T-cell (primary cell): ENCODE data around the gene ARPP21. TPM values are rescaled to one million over a fixed set of nuclear protein-coding genes. Genes with fewer than 3 reads are reported as not detected.
"Not testable (repeated sequence)": the region's sequence is repeated elsewhere in the genome, so short reads cannot be mapped to it uniquely, and the experiment has no call there.

Experiments used
- ATAC-seq, 4 experiments: fragments of 200-7000 bp in 3 of 4; fragments of 150-1000 bp in 1 of 4; cut with Tn5 transposase; replicated peaks in 1 of 4; 1 replicate in 3 of 4; 2 replicates in 1 of 4; pipeline ENCODE4 v1.10.0; 2021; ENCODE audit warnings: moderate library complexity in 3 of 4, mild to moderate bottlenecking in 2 of 4, moderate number of reproducible peaks in 1 of 4
- CTCF ChIA-PET, 2 donors: fragments of 300-600 bp; sonication (Branson Sonifier 250); formaldehyde crosslinking; loops; one replicate each; lab custom pipeline; 2022; ENCODE audit warnings: antibody characterized with exemption in 2 of 2; lab: Charles Lee
- POLR2A ChIA-PET, 2 donors: fragments of 300-600 bp; sonication (Branson Sonifier 250); formaldehyde crosslinking; loops; one replicate each; lab custom pipeline; 2022; ENCODE audit warnings: antibody characterized with exemption in 2 of 2; lab: Charles Lee
- DNase-seq, 35 experiments: peaks; one replicate each; pipeline versions ENCODE4 v3.0.0 to v3.0.0-alpha.2; 2013 to 2023
- H3K27ac ChIP-seq: one replicate; pipeline ENCODE4 v1.5.1; 2013; ENCODE audit warnings: low read length
- H3K27me3 ChIP-seq, 2 experiments: replicated peaks in 1 of 2; 1 replicate in 1 of 2; 2 replicates in 1 of 2; pipeline versions ENCODE4 v1.6.1 to v1.7.0; 2013; ENCODE audit warnings: low read length in 1 of 2, mixed read lengths in 1 of 2; ENCODE audit not compliant: control insufficient read depth in 2 of 2, insufficient read depth in 2 of 2; ENCODE audit errors: extremely low read depth in 1 of 2
- H3K36me3 ChIP-seq, 2 donors: 1 replicate in 1 of 2; 2 replicates in 1 of 2; pipeline versions ENCODE4 v1.6.1 to v1.7.0; 2013; ENCODE audit warnings: low read length in 1 of 2; ENCODE audit not compliant: control insufficient read depth in 2 of 2, insufficient read depth in 1 of 2; ENCODE audit errors: extremely low read depth in 1 of 2
- H3K4me1 ChIP-seq, 2 experiments: 1 replicate in 1 of 2; 2 replicates in 1 of 2; pipeline versions ENCODE4 v1.6.1 to v1.7.0; 2013; ENCODE audit warnings: low read length in 2 of 2, mixed read lengths in 1 of 2; ENCODE audit not compliant: insufficient read depth in 2 of 2, control insufficient read depth in 1 of 2; ENCODE audit errors: extremely low read depth in 1 of 2
- H3K4me3 ChIP-seq, 2 donors: 1 replicate in 1 of 2; 2 replicates in 1 of 2; pipeline versions ENCODE4 v1.5.1 to v1.7.0; 2013; ENCODE audit warnings: mild to moderate bottlenecking in 2 of 2, low read length in 1 of 2, moderate library complexity in 1 of 2; ENCODE audit not compliant: control insufficient read depth in 1 of 2; ENCODE audit errors: extremely low read depth in 1 of 2
- H3K9me3 ChIP-seq: 2 replicates; pipeline ENCODE4 v1.7.0; 2013
- H3K27ac Mint-ChIP-seq, 2 donors: one replicate each; pipeline ENCODE4 v1.8.0; 2020 to 2021; ENCODE audit warnings: mild to moderate bottlenecking in 2 of 2, mixed read lengths in 2 of 2
- H3K27me3 Mint-ChIP-seq, 2 donors: one replicate each; pipeline ENCODE4 v1.8.0; 2021 to 2022; ENCODE audit warnings: mixed read lengths in 2 of 2
- H3K36me3 Mint-ChIP-seq: one replicate; pipeline ENCODE4 v1.8.0; 2021; ENCODE audit warnings: mixed read lengths
- H3K4me1 Mint-ChIP-seq, 3 donors: one replicate each; pipeline ENCODE4 v1.8.0; 2020 to 2022; ENCODE audit warnings: mixed read lengths in 3 of 3, mild to moderate bottlenecking in 1 of 3
- H3K4me3 Mint-ChIP-seq, 3 donors: one replicate each; pipeline ENCODE4 v1.8.0; 2020 to 2022; ENCODE audit warnings: mild to moderate bottlenecking in 3 of 3, mixed read lengths in 3 of 3, moderate library complexity in 3 of 3
- H3K9me3 Mint-ChIP-seq, 3 donors: one replicate each; pipeline ENCODE4 v1.8.0; 2020 to 2022; ENCODE audit warnings: mixed read lengths in 3 of 3
- WGBS: methylation state at CpG from one replicate; pipeline ENCODE4 v1.1.5; 2013; ENCODE audit warnings: missing lambda C conversion rate; ENCODE audit not compliant: insufficient coverage; 5-methylcytosine and 5-hydroxymethylcytosine counted together
- total RNA-seq, 35 experiments: library from RNA in 6 of 35; stranded (reverse) in 6 of 35; fragments of 120-200 nt in 1 of 35; gene quantifications; one replicate each; pipeline versions ENCODE4 v1.2.1 to v1.2.4 and lab custom pipeline; 2013 to 2026

Gene ARPP21
- total RNA-seq, 5 donors from 2014 or later (not counting 1 experiment from before 2014, with no cell fraction given) = not detected

DNA sequence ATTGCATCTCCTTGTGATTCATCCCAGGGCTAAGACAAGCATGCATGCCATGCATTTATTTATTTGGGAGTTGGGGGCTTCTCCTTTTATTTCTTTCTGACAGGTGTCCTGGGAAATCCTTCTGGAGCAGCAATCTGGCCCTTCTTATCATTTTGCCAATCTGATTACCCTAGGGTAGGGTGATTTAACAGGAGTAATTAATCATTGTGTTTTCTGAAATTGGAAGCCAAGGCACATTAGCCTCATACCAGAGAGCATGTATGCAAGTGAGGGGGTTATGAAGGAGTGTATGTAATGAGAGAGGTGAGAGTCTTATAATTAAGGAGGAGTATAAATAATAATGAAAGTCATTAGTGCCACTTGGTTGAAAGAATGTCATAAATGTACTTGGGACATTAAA lies 37.4 kb upstream of the ARPP21 start:
- Histone ChIP-seq H3K27ac (no peak overlapping the region), H3K36me3 (no peaks in the 10 kb centered on the region), H3K27me3 (no peaks in the 10 kb centered on the region), H3K4me3 (no peak overlapping the region), H3K4me1 (no peaks in the 10 kb centered on the region), H3K9me3 (no peaks in the 10 kb centered on the region)
- ChIA-PET POLR2A (no interaction called here), CTCF (no interaction called here)
- no peak for DNase-seq
- Mint-ChIP-seq H3K4me1 (no peaks in the 10 kb centered on the region), H3K27me3 (no peaks in the 10 kb centered on the region), H3K36me3 (no peaks in the 10 kb centered on the region), H3K9me3 (peaks cover 0 to 29% (median 3%) of the 10 kb centered on the region in 3 donors), H3K27ac (no peak overlapping the region), H3K4me3 (no peak overlapping the region)
- ATAC-seq = no peak

GRCh38 chr3:35602395-35602936 lies 36.9 kb upstream of the ARPP21 start:
- Mint-ChIP-seq H3K9me3 (peaks cover 0 to 29% (median 3%) of the 10 kb centered on the region in 3 donors), H3K27me3 (no peaks in the 10 kb centered on the region), H3K4me3 (no peak overlapping the region), H3K36me3 (no peaks in the 10 kb centered on the region), H3K27ac (no peak overlapping the region), H3K4me1 (no peaks in the 10 kb centered on the region)
- Histone ChIP-seq H3K36me3 (no peaks in the 10 kb centered on the region), H3K9me3 (no peaks in the 10 kb centered on the region), H3K27ac (no peak overlapping the region), H3K4me3 (no peak overlapping the region), H3K27me3 (no peaks in the 10 kb centered on the region), H3K4me1 (no peaks in the 10 kb centered on the region)
- ChIA-PET CTCF (no interaction called here), POLR2A (no interaction called here)
- no peak for ATAC-seq
- no peak for DNase-seq
- WGBS = 83% methylated on average over 4 of the region's 7 CpGs

DNA sequence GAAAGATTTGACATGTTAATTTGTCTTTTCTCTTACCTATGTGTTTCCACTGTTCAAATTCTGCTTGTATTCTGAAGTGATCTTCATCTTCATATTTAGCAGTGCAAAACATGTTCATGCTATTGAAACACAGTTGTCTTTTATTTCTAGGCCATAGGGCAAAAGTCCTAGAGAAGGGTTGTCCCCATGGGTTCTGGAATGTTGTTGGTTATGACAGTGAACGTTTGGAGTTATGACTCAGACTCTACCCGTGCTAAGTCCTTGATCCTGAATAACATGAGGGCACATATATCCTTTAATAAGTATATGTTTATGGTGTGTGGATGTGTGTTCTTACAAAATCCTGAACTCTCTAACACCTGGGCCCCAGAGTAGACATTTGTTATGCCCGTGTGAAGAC lies 23.0 kb upstream of the ARPP21 start:
- ATAC-seq (no peak), DNase-seq (no peak)
- H3K27ac ChIP-seq = no peak overlapping the region
- H3K27me3 ChIP-seq = no peaks in the 10 kb centered on the region
- no CpG with 5 or more reads among the region's 3 CpGs for WGBS
- no peaks in the 10 kb centered on the region for H3K36me3 Mint-ChIP-seq
- H3K9me3 ChIP-seq = no peaks in the 10 kb centered on the region
- no peaks in the 10 kb centered on the region for H3K4me1 Mint-ChIP-seq
- CTCF ChIA-PET = no interaction called here
- H3K4me1 ChIP-seq = no peaks in the 10 kb centered on the region
- H3K4me3 ChIP-seq = no peak overlapping the region
- H3K27ac Mint-ChIP-seq = no peak overlapping the region
- H3K9me3 Mint-ChIP-seq = no peaks in the 10 kb centered on the region
- no peaks in the 10 kb centered on the region for H3K36me3 ChIP-seq
- POLR2A ChIA-PET = interaction anchor here in 1 of 2 donors (0.8 kb wide), 1 partner anchor 997 kb away, joined by 3 read pairs; no protein-coding TSS in a partner anchor
- no peak overlapping the region for H3K4me3 Mint-ChIP-seq
- H3K27me3 Mint-ChIP-seq = no peaks in the 10 kb centered on the region

GRCh38 chr3:35617370-35617769 lies 22.0 kb upstream of the ARPP21 start:
- ChIA-PET CTCF (no interaction called here), POLR2A (interaction anchor here in 1 of 2 donors (0.8 kb wide), 1 partner anchor 996 kb away, joined by 3 read pairs; no protein-coding TSS in a partner anchor)
- Mint-ChIP-seq H3K4me1 (no peaks in the 10 kb centered on the region), H3K9me3 (no peaks in the 10 kb centered on the region), H3K27ac (no peak overlapping the region), H3K4me3 (no peak overlapping the region), H3K36me3 (no peaks in the 10 kb centered on the region), H3K27me3 (no peaks in the 10 kb centered on the region)
- H3K4me3 ChIP-seq = no peak overlapping the region
- no peak for DNase-seq
- H3K9me3 ChIP-seq = no peaks in the 10 kb centered on the region
- no peak overlapping the region for H3K27ac ChIP-seq
- no peaks in the 10 kb centered on the region for H3K36me3 ChIP-seq
- no peaks in the 10 kb centered on the region for H3K4me1 ChIP-seq
- H3K27me3 ChIP-seq = no peaks in the 10 kb centered on the region
- WGBS = no CpG with 5 or more reads among the region's 1 CpG
- ATAC-seq = no peak

- H3K9me3 Mint-ChIP-seq, H3K27me3 ChIP-seq, H3K4me3 ChIP-seq, ATAC-seq, H3K4me1 Mint-ChIP-seq, DNase-seq, H3K9me3 ChIP-seq, H3K36me3 Mint-ChIP-seq, H3K36me3 ChIP-seq, POLR2A ChIA-PET, CTCF ChIA-PET, H3K4me1 ChIP-seq, H3K4me3 Mint-ChIP-seq, H3K27ac Mint-ChIP-seq, H3K27me3 Mint-ChIP-seq, H3K27ac ChIP-seq: not testable (repeated sequence)
- WGBS = no CpG with 5 or more reads among the region's 2 CpGs
Measured at GRCh38 chr3:35620238-35620637, 19.1 kb upstream of the ARPP21 start.

DNA sequence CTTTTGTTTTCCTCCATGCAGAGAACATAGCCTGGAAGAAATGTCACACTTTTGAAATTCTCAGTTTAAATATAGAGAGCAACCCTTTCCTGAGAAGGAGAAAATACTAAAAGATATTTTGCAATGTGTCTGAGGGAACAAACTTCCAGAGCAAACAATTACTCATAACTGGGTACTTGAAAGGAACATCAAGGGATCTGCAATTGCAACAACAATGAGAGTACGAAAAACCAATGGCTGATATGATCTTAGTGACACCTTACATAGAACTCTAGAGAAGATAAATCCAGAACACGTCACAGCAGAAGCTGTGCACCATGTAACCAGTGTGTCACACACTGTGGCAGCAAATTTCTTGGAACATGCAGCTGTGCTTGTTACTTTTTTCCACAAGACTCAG lies 14.6 kb upstream of the ARPP21 start:
- Mint-ChIP-seq H3K9me3 (peaks cover 0 to 6% (median 6%) of the 10 kb centered on the region in 3 donors), H3K36me3 (no peaks in the 10 kb centered on the region), H3K27me3 (no peaks in the 10 kb centered on the region), H3K27ac (no peak overlapping the region), H3K4me3 (no peak overlapping the region), H3K4me1 (no peaks in the 10 kb centered on the region)
- WGBS = 40% methylated on average over 2 of the region's 2 CpGs
- ChIA-PET CTCF (interaction anchor here in 1 of 2 donors (0.6 kb wide), 2 partner anchors 978 to 1571 kb away, joined by 3 to 4 read pairs; no protein-coding TSS in a partner anchor), POLR2A (no interaction called here)
- ATAC-seq (no peak), DNase-seq (no peak)
- Histone ChIP-seq H3K27ac (no peak overlapping the region), H3K4me1 (no peaks in the 10 kb centered on the region), H3K36me3 (no peaks in the 10 kb centered on the region), H3K9me3 (no peaks in the 10 kb centered on the region), H3K27me3 (no peaks in the 10 kb centered on the region), H3K4me3 (no peak overlapping the region)
